Prostate gland (tissue), 2 donors: Measurements from ENCODE around the gene RHOBTB1.

Experiments used
- POLR2A ChIP-seq: fragments of 450-650 bp; IDR thresholded peaks from one replicate; pipeline ENCODE4 v1.6.1; 2016; ENCODE audit warnings: antibody characterized with exemption, mild to moderate bottlenecking
- TF ChIP-seq, protein P1 (sequence below), 4 experiments: fragments of 200-600 bp in 2 of 4; fragments of 450-650 bp in 2 of 4; sonication (generic) in 2 of 4; IDR thresholded peaks; 1 replicate in 3 of 4; 2 replicates in 1 of 4; pipeline ENCODE4 v1.5.1; 2016 to 2019; ENCODE audit warnings: antibody characterized with exemption in 4 of 4, mild to moderate bottlenecking in 2 of 4, moderate library complexity in 2 of 4

- TF ChIP-seq, protein P1, sequence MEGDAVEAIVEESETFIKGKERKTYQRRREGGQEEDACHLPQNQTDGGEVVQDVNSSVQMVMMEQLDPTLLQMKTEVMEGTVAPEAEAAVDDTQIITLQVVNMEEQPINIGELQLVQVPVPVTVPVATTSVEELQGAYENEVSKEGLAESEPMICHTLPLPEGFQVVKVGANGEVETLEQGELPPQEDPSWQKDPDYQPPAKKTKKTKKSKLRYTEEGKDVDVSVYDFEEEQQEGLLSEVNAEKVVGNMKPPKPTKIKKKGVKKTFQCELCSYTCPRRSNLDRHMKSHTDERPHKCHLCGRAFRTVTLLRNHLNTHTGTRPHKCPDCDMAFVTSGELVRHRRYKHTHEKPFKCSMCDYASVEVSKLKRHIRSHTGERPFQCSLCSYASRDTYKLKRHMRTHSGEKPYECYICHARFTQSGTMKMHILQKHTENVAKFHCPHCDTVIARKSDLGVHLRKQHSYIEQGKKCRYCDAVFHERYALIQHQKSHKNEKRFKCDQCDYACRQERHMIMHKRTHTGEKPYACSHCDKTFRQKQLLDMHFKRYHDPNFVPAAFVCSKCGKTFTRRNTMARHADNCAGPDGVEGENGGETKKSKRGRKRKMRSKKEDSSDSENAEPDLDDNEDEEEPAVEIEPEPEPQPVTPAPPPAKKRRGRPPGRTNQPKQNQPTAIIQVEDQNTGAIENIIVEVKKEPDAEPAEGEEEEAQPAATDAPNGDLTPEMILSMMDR (IDR thresholded peaks at IDR 0.05): no peak
- TF ChIP-seq POLR2A: no peak
Observed at GRCh38 chr10:60873758-60874157, 70.2 kb downstream of the RHOBTB1 start.
